HG03064 (cell line): ENCODE measurements around the gene SNAP47.

ENCODE experiments used
- ATAC-seq: cut with Tn5 transposase; IDR thresholded peaks from one replicate; pipeline ENCODE4 v1.9.1; 2021; ENCODE audit warnings: low read depth; ENCODE audit not compliant: unreplicated experiment

Gene SNAP47

DNA sequence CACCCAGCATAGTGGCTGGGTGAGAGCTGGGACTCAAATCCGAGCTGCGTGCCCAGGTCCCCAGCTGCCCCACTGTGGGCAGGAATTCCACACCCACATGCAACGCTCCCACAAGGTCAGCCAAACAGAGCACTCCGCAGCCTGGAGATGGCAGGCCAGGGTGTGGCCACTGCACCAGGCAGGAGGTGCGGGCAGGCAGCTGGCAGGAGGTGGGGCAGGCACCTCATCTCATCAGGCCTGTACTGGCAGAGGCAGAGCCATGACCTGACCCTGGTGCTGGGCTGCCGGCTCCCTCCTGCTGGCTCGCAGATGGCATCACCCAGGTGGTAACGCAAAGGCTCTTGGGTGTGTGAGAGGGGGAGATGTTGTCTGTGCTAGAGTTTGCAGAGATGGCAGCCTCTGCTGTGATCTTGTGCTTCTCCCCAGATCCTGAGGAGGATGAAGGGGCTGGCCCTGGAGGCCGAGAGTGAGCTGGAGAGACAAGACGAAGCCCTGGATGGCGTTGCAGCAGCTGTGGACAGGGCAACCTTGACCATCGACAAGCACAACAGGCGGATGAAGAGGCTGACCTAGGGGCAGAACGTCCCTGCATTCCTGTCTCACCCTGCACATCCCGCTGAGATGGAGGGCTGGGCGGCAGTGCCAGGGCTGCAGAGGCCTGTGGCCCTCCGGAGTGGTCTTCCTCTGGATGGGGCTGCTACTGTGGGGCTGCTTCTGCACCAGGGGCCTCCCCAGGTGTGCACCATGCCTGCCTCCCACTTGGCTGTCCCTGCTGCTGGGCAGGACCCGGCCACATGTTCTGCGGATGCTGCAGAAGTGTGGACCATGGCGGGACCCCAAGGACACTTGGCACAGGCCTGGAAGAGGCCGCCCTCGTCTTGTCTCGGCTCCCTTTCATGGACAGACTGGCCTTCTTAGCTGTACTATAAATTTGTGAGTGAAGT, 45.1 kb downstream of the SNAP47 start:
- no peak for ATAC-seq

DNA sequence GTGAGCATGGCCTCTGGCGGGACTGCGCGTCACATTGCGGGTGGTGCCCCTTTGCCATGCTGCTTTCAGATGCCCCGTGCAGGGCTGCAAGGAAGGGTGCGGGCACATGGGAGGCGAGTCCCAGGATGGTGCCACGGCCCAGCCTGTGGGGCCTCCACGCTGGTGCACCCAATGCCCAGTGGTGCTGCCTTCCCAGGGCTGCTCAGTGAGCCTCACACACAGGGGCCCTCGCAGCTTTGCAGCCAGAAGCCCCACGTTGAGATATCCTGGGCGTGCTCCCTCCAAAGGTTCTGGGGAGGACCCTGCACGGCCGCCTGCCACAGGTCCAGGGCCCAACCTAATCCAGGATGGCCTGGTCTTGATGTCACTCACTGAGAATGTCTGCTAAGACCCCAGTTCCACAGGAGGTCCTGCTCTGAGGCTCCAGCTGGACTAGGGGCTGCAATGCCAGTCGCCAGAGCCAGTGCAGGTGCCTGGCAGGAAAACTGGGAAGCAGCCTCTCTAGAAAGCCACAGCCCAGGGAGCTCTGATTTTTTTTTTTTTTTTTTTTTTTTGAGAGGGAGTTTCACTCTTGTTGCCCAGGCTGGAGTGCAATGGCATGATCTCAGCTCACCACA, 46.2 kb downstream of the SNAP47 start:
- ATAC-seq = no peak

DNA sequence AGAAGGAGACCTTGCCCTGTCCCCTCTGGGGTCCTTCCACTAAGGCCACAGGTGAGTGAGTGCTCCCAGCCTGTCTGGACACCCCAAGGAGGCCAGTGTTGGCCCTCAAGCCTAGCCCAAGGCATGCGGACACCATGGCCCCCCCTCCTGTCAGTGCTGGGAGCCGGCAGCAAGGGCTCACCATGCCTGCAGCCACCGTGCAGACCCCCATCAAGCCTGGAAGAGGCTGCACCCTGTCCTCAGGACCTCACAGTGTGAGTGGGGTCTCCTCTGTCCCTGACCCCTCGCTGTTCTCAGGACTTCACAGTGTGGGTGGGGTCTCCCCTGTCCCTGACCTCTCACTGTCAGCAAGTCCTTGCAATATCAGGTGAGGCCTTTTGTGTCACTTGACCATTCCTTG, 47.0 kb downstream of the SNAP47 start:
- no peak for ATAC-seq

DNA sequence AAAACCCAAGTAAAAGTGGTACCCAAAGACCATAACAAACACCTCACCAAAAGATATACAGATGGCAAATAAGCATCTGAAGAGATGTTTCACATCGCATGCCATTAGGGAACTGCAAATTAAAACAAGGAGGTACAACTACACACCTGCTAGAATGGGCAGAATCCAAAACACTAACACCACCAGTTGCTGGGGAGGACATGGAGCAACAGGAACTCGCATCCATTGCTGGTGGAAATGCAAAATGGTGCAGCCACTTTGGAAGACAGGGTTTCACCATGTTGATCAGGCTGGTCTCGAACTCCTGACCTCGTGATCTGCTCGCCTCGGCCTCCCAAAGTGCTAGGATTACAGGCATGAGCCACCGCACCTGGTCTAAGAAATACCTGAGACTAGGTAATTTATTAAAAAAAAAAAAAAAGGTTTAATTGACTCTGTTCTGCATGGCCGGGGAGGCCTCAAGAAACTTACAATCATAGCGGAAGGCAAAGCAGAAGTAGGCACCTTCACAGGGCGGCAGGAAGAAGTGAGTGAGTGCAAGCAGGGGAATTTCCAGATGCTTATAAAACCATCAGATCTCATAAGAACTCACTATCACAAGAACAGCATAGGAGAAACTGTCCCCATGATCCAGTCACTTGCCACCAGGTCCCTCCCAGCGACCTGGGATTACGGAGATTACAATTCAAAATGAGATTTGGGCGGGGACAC, 50.0 kb downstream of the SNAP47 start:
- ATAC-seq = no peak

DNA sequence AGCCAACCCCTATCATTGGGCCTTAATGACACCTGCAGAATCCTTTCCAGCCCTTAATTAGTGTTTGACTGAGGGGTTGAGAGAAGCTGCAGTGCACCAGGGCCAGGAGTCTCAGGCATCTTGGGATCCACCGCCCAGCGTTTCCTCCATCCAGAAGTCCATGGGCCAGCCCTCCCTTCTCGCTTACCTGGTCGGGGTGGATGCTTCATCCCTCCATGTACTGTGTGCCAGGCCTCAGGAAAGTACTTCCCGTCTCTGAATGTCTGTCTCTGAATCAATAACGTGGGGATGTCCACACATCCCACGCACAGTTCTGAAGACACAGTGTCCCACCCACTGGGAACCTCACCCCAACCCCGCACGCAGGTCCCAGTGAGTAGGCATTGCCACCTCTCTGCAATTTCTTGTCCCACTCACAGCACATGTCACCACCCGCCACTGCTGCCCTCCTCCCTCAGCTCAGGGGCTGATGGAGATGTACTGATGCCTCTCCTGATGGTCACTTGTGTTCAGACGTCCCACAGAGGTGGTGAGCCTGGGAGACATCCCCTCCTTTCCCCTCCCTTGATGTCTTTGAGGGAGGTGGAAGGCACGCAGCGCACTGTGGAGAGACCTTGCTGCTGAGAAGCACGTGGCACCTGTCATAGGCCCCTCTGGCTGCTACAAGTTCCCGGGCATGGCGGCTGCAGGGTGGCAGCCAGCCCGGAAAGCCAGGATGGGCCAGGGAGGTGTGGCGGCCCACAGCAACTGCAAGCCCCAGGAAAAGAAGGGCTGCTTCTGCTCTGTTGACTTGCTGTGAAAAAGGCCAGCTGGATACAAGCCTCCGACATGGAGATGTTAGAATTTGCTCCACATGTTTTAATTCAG, 50.8 kb downstream of the SNAP47 start:
- ATAC-seq = no peak

DNA sequence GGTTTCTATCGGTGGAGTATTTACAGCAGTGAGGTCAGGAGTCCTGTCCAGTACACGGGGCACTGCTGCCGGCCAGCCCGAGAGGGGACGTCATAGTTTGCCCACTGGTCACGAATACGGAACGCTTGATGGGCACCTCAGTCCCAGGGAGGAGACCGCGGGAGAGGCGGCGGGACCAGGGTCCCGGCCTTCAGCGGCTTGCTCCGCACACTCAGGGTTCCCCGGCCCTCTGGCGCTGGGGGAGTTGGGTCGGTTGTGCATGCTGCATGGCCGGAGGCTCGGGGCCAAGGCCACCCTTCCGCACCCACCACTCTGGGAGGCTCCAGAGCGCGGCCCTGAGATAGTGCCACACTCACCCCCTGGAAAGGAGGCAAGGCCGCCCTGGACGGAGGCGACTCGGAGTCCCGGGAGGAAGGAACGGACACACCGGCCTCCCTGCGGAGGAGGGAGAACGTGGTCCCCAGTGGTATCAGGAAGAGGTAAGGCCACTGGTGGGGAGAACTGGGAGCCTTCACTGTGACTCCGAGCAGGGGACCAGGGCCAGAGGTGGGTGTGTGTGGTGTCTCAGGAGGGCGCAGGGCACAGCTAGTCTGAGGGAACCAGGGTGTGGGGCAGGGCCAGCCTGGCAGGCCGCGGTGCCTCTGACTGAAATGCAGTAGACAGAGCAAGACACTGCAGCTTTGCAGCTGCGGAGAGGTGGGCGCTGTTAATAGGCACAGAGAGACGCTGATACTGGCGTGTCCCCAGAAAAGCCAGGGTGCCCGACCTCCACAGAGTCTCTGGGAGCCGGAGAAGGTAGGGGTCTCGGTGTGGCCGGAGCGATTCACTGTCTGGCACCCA, 51.7 kb downstream of the SNAP47 start:
- no peak for ATAC-seq

DNA sequence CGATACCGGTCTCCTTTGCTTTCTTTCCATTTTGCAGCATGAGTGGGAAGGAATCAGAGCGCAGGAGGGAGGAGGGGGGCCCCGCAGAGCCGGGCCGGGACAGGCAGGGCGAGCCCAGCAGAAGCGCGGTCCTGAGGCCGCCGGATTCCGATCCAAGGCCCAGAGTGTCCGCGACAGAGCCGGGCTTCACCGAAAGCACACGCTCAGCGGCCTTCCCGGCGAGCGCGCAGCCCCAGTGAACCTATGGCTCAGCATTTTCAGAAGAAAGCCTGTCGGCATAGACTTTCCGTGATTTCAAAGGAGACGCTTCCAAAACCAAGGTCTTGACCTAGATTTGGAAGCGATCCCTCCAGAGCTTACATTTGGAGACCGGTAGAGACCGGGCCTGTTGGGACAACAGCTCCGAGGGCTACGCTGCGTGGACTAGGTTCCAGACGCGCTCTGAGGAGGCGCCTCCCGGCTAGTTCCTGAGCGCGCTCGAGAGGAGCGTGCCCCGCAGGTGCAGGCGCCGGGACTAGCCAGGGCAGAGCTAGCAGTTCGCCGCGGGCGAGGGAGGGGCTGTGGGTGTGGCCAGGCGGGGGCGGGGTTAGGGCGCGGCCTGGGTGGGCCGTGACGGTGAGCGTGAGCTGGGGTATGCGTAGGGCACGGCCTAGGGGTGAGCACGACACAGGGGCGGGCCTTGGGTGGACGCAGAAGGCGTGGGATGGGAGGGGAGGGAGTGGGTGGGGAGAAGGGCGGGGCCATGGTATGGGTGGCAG, 52.5 kb downstream of the SNAP47 start:
- peak; percentile 92 for ATAC-seq

DNA sequence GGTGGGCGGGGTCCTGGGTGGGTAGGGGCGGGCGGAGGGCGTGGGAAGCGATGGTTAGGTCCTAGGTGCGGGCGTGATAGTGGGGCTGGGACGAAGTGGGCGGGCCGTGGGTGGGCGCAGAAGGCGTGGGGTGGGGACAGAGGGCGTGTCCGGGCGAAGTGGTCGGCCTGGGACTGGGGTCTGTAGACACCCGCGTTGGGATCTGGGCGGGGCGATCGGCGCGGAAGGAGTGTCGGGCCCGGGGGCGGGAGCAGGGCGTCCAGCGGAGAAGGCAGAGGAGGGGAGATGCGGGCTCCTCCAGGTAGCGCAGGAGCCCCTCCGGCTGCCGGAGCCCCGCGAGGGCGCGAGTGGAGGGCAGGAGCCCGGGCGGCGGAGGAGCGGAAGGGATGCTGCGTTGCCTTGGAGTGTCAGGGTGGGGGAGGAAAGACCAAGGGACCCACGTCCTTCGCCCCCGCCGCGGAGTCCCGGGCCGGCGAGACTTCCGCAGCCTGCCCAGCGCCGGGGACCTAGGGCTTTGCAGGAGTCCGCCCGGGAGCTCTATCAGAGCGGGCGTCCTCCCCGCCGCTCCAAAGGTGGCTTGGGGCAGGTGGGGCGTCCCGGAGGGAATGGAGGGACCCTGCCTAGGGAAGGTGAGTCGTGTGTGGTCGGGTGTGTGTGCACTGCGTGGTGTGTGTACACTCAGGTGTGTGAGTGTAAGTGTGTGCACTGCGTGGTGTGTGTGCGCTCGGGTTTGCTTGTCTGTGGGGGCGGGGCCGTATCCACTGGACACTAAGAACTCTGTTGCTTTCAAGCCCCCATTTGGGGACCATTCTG, 53.2 kb downstream of the SNAP47 start:
- ATAC-seq = peak; percentile 62

DNA sequence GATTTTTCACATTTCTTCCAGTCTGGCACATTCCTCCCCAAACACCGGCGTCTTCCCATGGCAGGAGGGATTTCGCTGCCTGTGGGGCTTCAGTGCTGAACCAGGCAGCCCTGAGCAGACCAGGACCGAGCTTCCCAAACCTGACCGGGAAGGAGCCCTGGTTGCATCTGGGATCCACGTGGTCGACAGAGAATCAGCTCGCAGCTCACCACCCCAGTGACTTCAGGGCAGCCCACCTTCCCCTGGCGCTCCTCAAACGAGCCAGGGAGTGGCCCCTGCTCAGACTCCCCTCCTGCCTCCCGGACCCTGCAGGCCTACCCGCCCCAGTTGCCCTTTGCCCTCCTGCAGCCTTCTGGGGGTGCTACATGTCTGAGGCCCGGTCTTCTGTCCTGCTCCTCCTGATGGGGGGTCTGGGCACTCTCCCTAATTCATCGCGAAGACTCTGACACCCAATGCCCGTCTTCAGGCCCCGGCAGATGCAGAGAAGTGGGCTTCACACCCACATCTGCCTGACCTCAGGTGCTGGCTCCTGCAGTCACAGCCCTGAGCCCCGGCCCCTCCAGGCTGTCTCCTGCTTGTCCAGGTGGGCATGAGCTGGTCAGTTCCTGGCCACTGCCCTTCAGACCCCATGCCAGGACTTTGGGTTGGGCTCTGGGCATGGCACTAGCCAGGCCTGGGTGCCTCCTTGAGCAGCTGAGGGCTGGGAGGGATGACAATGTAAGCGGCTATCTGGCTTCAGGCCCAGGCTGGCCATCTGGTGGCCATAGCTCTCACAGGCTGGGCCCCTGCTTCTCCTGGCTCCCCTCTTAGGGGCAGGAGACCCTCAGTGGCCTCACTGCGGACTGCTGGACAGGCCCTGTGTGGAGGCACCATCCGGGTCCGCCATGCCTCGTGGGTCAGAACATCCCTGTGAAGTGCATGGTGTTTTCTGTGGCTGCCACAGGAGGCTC, 54.1 kb downstream of the SNAP47 start:
- no peak for ATAC-seq

DNA sequence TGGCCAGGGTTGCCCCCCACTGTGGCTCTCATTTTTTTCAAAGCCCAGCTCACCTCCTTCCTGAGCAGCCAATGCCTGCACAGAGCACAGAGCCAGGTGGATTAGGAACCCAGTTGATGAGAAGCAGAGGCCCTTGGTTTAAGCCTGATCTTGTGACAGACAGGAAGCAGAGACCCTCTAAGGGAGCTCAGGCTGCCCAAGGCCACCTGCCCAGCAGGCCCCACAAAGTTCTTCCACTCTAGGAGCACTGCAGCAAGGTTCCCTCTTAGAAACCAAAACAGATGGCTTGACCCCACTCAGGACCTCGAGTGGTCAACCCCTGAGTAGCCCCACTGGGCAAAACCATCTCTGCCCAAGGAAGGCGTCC, 54.8 kb downstream of the SNAP47 start:
- ATAC-seq = no peak

DNA sequence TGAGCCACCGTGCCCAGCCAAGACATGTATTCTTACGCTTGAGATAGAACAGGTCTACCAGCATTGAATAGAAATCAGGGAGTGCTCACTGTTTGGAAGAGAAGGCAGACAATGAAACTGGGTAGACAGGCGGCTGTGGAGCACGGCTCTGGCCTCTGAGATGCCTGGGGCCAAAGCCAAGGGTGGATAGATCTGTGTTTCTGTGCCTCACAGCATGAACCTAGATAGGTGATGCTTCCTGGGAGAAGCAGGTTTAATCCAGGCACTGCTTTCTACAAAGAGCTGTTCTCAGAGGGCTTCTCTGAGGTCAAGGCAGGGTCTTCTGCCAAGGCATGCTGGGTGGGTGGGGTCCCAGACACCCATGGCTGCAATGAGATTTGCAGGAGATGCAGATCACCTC, 55.6 kb downstream of the SNAP47 start:
- no peak for ATAC-seq

DNA sequence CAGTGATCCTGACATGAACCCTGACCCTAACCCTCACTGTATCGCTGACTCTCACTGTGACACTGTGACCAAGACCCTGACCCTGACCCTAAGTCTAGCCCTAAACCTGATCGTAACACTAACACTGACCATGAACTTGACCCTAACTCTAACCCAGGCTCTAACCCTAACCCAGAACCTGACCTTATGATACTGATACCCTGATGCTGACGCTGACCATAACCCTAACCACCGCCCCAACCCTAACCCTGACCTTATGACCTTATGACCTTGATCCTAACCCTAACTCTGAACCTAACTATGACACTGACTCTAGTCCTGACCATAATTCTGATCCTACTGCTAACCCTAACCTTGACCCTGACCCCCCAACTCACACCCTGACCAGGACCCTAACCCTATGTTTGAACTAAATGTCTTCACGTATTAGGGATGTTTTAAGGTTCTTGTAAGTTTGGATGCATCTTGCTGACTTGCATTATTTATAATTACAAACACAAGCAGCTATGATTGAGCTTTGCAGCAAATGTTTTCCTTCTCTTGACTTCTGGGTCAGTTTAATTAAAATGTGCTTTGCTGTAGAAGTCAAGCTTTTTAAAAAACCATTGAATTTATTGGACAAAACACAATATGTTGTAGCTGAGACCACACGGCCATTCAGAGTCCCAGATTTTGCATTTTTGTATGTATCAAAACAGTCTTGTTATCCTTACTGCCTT, 56.3 kb downstream of the SNAP47 start:
- no peak for ATAC-seq

DNA sequence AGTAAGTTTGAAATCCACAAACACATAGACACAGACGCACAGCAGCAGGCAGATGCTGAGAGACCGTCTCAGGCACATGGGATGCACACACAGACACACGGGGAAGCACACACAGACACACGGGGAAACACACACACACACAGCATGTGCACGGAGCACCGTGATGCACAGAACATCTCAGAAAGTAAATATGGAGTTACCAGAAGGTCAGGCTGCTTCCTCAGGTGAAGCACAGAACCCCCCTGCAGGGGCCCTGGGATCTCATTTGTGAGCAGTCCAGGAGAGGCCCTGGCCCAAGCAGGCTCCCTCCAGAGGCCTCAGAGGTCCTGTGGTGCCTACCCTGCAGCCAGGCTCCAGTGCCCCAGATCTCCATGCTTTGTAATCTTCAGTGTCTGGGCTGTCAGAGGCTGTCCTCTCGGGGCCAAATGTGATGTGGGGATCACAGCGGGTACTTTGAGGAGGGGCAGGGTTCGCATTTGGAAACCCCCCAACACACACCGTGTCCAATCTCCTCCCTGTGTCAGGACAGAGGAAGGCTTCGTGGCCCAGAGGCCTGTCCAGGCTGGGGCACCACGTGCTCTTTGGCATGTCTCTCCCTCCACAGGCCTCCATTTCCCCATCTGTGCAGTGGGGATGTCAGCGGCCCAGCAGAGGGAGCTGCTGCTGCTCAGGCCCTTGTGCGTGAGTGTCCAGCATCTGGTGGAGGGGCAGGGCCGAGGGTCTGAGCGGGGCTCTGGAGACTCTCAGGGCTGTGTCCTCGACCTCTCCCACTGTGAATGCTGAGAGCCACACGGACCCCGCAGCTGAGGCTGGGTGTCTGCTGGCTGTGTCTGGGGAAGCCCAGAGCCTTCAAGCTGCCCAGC, 57.2 kb downstream of the SNAP47 start:
- ATAC-seq = no peak

DNA sequence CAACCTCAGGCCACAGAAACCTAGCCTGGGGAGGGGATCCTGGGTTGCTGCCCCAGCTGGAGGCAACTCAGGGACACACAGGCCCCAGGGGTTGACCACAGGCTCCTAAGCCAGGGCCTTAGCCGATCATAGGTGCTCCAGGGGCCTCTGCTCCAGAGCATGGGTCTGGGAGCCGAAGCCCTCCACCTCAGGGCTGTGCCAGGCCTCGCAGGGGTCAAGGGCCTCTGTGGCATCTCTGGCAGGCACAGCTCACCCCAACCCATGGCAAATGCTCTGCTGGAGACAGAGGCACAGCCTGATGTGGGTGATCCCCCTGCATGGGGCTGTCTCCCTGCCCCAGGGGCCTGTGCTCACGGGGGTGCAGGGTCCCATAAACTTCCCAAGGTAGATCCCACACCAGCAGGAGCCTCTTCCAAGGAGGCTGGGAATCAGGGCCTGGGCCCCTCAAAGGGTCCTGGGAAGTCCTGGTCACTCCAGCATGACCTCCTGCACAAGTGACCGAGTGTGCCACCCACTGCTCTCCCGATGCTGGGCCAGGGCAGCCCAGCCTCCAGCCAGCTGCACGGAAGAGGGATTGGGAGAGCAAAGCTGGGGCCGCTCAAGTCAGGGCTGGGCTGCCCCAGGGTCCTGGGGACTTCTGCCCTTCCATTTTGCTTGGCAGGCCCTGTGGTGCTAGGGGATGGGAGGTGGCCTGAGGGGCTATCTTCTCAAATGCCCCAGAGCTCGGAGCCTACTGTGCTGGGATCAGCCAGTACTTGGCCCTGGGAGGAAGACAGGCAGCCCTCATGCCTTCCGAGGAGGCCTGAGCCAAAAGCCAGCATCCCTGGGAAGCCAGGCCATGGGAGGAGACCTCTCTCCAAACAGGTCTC, 58.1 kb downstream of the SNAP47 start:
- ATAC-seq = no peak
